MCF 10A (cell line): Measurements from ENCODE around the gene YIF1A. TPM values are rescaled to one million over a fixed set of nuclear protein-coding genes. Genes with fewer than 3 reads are reported as not detected.
"Not testable (repeated sequence)": the region's sequence is repeated elsewhere in the genome, so short reads cannot be mapped to it uniquely, and the experiment has no call there.

Experiments
- BruUV-seq: library from RNA; stranded (reverse); fragments of 400-500 nt; replicated peaks from 2 replicates; lab custom pipeline; 2021; lab: Mats Ljungman, UMichigan
- CTCF ChIA-PET: fragments of 300-600 bp; sonication (Branson Sonifier 250); formaldehyde crosslinking; extraction: SDS; loops from one replicate; lab custom pipeline; 2021; ENCODE audit warnings: antibody characterized with exemption, inconsistent platforms; lab: Yijun Ruan, JAX
- POLR2A ChIA-PET: fragments of 300-600, 350-650 bp; sonication (Branson Sonifier 250); formaldehyde crosslinking; extraction: SDS; loops from one replicate; lab custom pipeline; 2020; ENCODE audit warnings: antibody characterized with exemption, inconsistent platforms; lab: Yijun Ruan, JAX
- DNase-seq: peaks from one replicate; pipeline ENCODE4 v3.0.0-alpha.2; 2018; ENCODE audit not compliant: unreplicated experiment
- H3K27ac Mint-ChIP-seq: one replicate; pipeline ENCODE4 v1.8.0; 2022; ENCODE audit warnings: mild to moderate bottlenecking, low read depth, mixed read lengths; ENCODE audit not compliant: unreplicated experiment
- H3K27me3 Mint-ChIP-seq: one replicate; pipeline ENCODE4 v1.8.0; 2022; ENCODE audit warnings: mixed read lengths; ENCODE audit not compliant: insufficient read depth, unreplicated experiment
- H3K36me3 Mint-ChIP-seq: one replicate; pipeline ENCODE4 v1.8.0; 2022; ENCODE audit warnings: mild to moderate bottlenecking, moderate library complexity, mixed read lengths; ENCODE audit not compliant: insufficient read depth, unreplicated experiment
- H3K4me1 Mint-ChIP-seq: one replicate; pipeline ENCODE4 v1.8.0; 2022; ENCODE audit warnings: mixed read lengths; ENCODE audit not compliant: insufficient read depth, unreplicated experiment
- H3K4me3 Mint-ChIP-seq: one replicate; pipeline ENCODE4 v1.8.0; 2022; ENCODE audit warnings: mild to moderate bottlenecking, moderate library complexity, mixed read lengths; ENCODE audit not compliant: unreplicated experiment
- H3K9me3 Mint-ChIP-seq: one replicate; pipeline ENCODE4 v1.8.0; 2022; ENCODE audit warnings: mixed read lengths; ENCODE audit not compliant: unreplicated experiment
- intact Hi-C: fragments of 100-400 bp; cut with micrococcal nuclease; formaldehyde crosslinking; loops from 2 replicates; pipeline ENCODE4 v1.14.1; 2022
- total RNA-seq: library from RNA; stranded (reverse); gene quantifications from 2 replicates; pipeline ENCODE4 v1.2.3, GENCODE V29; 2022
- TF ChIP-seq, protein P1 (sequence below): fragments of 200-600 bp; IDR thresholded peaks from one replicate; pipeline ENCODE4 v1.8.0; 2022; ENCODE audit warnings: antibody characterized with exemption, mild to moderate bottlenecking; ENCODE audit not compliant: unreplicated experiment

Gene YIF1A
- total RNA-seq, 1 experiment from 2014 or later = 143 TPM

DNA sequence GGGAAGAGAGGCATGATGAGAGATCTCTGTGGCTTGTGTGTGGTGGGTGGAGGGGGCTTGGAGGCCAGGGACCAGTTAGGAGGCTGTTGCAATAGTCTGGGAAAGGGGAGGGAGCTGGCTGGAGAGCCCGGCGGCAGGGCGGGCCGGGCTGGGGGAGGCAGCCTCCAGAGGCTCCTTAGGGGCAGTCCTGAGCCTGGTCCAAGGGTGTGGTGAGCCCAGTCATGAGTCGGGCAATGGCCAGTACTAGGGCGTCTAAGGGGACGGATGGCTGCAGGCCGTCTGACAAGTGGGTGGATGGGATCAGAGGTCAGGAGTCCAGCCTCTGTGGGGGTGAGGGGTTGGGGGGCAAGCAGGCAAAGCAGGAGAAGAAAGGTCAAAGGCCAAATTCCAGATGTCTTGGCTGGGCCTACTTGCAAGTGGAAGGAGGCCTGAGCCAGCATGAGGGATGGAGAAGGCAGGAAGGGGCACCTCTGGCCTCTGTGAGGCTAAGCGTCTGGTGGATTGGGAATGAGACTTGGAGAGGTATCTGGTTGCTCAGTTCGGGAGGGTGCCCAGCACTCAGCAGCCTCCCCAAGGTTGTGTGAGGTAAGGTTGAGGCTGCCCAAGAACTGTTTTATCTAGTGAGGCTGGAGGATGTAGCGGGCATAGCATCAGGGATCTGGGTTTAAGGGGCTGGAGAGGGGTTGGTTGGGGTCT, 33.9 kb upstream of the YIF1A start:
- BruUV-seq = no TSS peak
- Mint-ChIP-seq H3K4me3 (no peak overlapping the region), H3K36me3 (no peaks in the 10 kb centered on the region), H3K4me1 (peaks cover 51% of the 10 kb centered on the region), H3K27ac (no peak overlapping the region), H3K9me3 (no peaks in the 10 kb centered on the region), H3K27me3 (no peaks in the 10 kb centered on the region)
- intact Hi-C loops = no loop called here
- ChIA-PET POLR2A (interaction anchor here (1.3 kb wide), 1 partner anchor 10 kb away, joined by 4 read pairs; no protein-coding TSS in a partner anchor), CTCF (interaction anchor here (0.6 kb wide), 1 partner anchor 65 kb away, joined by 3 read pairs; no protein-coding TSS in a partner anchor)
- DNase-seq = no peak
- TF ChIP-seq, protein P1, sequence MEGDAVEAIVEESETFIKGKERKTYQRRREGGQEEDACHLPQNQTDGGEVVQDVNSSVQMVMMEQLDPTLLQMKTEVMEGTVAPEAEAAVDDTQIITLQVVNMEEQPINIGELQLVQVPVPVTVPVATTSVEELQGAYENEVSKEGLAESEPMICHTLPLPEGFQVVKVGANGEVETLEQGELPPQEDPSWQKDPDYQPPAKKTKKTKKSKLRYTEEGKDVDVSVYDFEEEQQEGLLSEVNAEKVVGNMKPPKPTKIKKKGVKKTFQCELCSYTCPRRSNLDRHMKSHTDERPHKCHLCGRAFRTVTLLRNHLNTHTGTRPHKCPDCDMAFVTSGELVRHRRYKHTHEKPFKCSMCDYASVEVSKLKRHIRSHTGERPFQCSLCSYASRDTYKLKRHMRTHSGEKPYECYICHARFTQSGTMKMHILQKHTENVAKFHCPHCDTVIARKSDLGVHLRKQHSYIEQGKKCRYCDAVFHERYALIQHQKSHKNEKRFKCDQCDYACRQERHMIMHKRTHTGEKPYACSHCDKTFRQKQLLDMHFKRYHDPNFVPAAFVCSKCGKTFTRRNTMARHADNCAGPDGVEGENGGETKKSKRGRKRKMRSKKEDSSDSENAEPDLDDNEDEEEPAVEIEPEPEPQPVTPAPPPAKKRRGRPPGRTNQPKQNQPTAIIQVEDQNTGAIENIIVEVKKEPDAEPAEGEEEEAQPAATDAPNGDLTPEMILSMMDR = no peak

DNA sequence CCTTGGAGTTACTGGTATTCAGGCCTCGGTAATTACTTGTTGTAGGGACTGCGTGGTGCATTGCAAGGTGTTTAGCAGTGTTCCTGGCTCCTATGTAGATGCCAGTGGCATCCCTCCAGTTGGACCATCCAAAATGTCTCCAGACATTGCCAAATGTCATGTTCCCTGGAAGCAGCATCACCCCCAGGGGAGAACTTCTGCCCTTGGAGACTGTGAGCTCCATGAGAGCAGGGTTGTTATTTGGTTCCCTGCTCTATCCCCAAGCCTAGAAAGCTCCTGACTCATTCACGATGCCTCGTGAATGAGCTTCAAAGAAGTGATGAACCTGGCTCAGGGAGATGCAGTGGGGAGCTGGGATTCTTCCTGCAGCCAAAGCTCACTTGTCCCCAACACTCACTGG, 32.7 kb upstream of the YIF1A start:
- Mint-ChIP-seq H3K9me3 (no peaks in the 10 kb centered on the region), H3K4me3 (no peak overlapping the region), H3K27ac (no peak overlapping the region), H3K27me3 (no peaks in the 10 kb centered on the region), H3K36me3 (no peaks in the 10 kb centered on the region), H3K4me1 (peaks cover 41% of the 10 kb centered on the region)
- ChIA-PET CTCF (interaction anchor here (0.6 to 1.0 kb wide), 2 partner anchors 9 to 260 kb away, joined by 3 to 4 read pairs; no protein-coding TSS in a partner anchor), POLR2A (interaction anchor here (0.7 to 1.1 kb wide), 2 partner anchors 14 to 64 kb away, joined by 3 to 4 read pairs; partner anchors contain the start of gene RIN1)
- no peak for DNase-seq
- no TSS peak for BruUV-seq
- TF ChIP-seq, protein P1 = no peak
- intact Hi-C loops = no loop called here

DNA sequence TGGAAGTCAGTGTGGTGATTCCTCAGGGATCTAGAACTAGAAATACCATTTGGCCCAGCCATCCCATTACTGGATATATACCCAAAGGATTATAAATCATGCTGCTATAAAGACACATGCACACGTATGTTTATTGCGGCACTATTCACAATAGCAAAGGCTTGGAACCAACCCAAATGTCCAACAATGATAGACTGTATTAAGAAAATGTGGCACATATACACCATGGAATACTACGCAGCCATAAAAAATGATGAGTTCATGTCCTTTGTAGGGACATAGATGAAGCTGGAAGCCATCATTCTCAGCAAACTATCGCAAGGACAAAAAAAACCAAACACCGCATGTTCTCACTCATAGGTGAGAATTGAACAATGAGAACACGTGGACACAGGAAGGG, 31.8 kb upstream of the YIF1A start:
- intact Hi-C loops, BruUV-seq, H3K36me3 Mint-ChIP-seq, H3K27ac Mint-ChIP-seq, POLR2A ChIA-PET, H3K27me3 Mint-ChIP-seq, H3K9me3 Mint-ChIP-seq, DNase-seq, H3K4me3 Mint-ChIP-seq: not testable (repeated sequence)
- peaks cover 33% of the 10 kb centered on the region for H3K4me1 Mint-ChIP-seq
- CTCF ChIA-PET = interaction anchor here (0.7 kb wide), 1 partner anchor 10 kb away, joined by 4 read pairs; no protein-coding TSS in a partner anchor

DNA sequence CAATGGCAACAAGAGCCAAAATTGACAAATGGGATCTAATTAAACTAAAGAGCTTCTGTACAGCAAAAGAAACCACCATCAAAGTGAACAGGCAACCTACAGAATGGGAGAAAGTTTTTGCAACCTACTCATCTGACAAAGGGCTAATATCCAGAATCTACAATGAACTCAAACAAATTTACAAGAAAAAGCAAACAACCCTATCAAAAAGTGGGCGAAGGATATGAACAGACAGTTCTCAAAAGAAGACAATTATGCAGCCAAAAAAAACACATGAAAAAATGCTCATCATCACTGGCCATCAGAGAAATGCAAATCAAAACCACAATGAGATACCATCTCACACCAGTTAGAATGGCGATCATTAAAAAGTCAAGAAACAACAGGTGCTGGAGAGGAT, 31.3 kb upstream of the YIF1A start:
- POLR2A ChIA-PET, BruUV-seq, H3K27ac Mint-ChIP-seq, H3K4me3 Mint-ChIP-seq, DNase-seq, H3K36me3 Mint-ChIP-seq, intact Hi-C loops, H3K27me3 Mint-ChIP-seq, H3K9me3 Mint-ChIP-seq: not testable (repeated sequence)
- H3K4me1 Mint-ChIP-seq = peaks cover 34% of the 10 kb centered on the region
- CTCF ChIA-PET = interaction anchor here (0.7 kb wide), 1 partner anchor 9 kb away, joined by 4 read pairs; no protein-coding TSS in a partner anchor

DNA sequence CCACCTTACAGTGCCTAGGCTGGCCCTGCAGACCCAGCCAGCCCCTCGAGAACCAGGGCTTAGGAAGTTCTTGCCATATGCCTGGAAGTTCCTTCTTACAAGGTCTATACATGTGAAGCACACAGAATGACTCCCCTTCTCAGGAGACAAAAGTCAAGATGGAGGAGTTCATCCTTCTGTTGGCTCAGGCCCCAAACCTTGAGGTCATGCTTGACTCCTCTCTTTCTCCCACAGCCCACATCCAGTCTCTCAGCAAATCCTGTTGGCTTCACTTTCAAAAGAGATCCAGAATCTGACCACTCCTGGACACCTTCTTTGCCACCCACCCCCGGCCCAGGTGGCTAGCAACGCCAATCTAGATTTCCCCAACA, 29.6 kb upstream of the YIF1A start:
- Mint-ChIP-seq H3K36me3 (no peaks in the 10 kb centered on the region), H3K4me3 (peak overlapping the region; percentile 50), H3K27me3 (no peaks in the 10 kb centered on the region), H3K27ac (peak overlapping the region; percentile 86), H3K9me3 (no peaks in the 10 kb centered on the region), H3K4me1 (peaks cover 25% of the 10 kb centered on the region)
- no peak for DNase-seq
- CTCF ChIA-PET = interaction anchor here (1.1 to 1.2 kb wide), 2 partner anchors 17 to 18 kb away, joined by 3 to 4 read pairs; partner anchors contain the start of gene RIN1
- TF ChIP-seq, protein P1 = no peak
- POLR2A ChIA-PET = interaction anchor here (0.6 to 3.0 kb wide), 11 partner anchors 8 to 460 kb away, joined by 3 to 23 read pairs (median 5); partner anchors contain the start of genes BRMS1, RIN1 and YIF1A
- intact Hi-C loops = no loop called here
- no TSS peak for BruUV-seq
